Fibroblast of the aortic adventitia (primary cell): Measurements from ENCODE around the gene PTRH2. TPM values are rescaled to one million over a fixed set of nuclear protein-coding genes. Genes with fewer than 3 reads are reported as not detected.
"Not testable (repeated sequence)": the region's sequence is repeated elsewhere in the genome, so short reads cannot be mapped to it uniquely, and the experiment has no call there.

Source experiments
- DNase-seq: peaks from one replicate; pipeline ENCODE4 v3.0.0-alpha.2; 2010; ENCODE audit warnings: low read depth
- H3K4me3 ChIP-seq: 2 replicates; pipeline ENCODE4 v1.5.1; 2011; ENCODE audit warnings: low read depth, mild to moderate bottlenecking, control low read depth, low read length, moderate library complexity
- CTCF ChIP-seq: IDR thresholded peaks from 2 replicates; pipeline ENCODE4 v1.5.1; 2011; ENCODE audit warnings: mild to moderate bottlenecking, low read length, control low read depth, inconsistent platforms; ENCODE audit not compliant: insufficient read depth
- total RNA-seq: library from RNA; depleted of rRNA; stranded (reverse); fragments of >200 nt; gene quantifications from 2 replicates; pipeline ENCODE4 v1.2.3, GENCODE V29; 2012; ENCODE audit warnings: low replicate concordance

PTRH2 gene
- total RNA-seq = 21.6 and 21.7 TPM in 2 replicates

DNA sequence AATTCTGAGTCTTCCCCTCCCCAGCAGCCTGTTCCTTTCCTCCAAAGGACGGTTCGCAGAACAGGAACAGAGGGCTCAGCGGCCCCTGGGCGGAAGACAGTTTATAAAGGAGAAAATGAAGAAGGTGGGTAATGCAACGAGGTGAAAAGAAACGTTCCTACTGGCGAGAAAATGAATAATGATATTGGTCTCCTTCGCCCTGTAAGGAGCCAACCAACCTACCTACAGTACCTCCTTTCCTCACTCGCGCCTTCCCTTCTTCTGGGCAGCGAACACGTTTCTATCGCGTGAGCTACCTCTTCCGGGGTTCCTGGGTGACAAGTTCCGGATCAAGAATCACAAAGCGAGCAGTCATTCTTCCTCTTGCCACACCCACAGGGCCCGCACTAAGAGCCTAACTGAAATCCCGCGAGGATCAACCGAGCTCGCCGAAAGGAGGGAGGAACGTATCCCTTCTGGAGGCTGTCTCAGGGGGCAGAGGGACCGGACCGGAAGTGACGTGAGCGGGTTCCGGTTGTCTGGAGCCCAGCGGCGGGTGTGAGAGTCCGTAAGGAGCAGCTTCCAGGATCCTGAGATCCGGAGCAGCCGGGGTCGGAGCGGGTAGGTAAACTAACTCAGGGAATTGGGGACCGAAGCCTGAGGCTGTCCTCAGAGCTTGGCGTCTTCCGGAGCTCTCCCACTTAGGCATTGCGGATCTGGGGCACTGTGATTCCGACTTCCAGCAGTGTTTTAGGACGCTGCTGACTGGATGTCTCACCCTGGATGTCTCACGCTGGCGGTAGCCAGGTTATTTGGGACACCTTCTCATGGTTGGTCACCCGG, at the start of gene PTRH2, which contains the start of gene VMP1:
Gene PTRH2 (minus strand): TSS at position 282 of the 822 bp plus-strand sequence. CDS start 9,452 bp downstream, outside the sequence.
Gene VMP1 (plus strand): TSS at position 506 of the 822 bp plus-strand sequence. CDS start 23,793 bp downstream, outside the sequence.
- TF ChIP-seq CTCF = no peak
- peak; percentile 100 for DNase-seq
- H3K4me3 ChIP-seq = peak within 1 kb of the TSS; percentile 99

DNA sequence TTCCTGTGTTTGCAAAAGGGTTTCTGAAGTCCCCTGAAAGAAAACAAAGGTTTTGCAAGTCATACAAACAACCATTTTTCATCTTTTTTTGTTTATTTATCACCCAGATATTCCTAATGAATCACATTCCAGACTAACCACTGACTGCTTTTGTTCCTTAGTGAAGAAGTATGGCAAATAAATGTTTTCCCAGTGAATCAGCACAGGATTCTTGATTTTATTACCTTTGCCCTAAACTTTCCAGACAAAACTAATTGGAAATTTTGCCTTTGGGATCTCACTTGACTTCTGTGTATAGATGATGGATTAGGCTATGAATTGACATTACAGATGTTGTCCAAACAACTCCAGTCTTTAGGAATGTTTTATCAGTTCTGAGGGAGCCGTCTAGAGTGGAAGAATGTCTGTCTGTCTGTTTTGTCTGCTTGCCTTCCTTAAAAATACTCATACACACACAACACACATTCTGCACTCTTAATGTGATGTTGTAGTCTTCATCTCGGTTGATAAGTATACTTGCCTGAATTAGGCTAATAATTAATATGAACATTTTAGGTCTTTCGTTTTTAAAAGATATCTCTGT, 49.1 kb upstream of the PTRH2 start:
- TF ChIP-seq CTCF = no peak
- DNase-seq = peak; percentile 90
- H3K4me3 ChIP-seq = no peak overlapping the region

DNA sequence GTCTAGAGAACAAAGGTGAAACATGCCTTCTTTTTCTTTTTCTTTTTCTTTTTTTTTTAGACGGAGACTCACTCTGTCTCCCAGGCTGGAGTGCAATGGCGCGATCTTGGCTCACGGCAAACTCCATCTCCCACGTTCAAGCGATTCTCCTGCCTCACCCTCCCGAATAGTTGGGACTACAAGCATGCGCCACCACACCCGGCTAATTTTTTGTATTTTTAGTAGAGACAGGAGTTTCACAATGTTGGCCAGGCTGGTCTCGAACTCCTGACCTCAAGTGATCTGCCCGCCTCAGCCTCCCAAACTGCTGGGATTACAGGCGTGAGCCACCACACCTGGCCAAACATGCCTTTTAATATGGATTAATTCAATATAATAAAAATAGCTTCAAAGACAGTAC, 47.8 kb upstream of the PTRH2 start:
- DNase-seq, H3K4me3 ChIP-seq: not testable (repeated sequence)

GRCh38 chr17:59754552-59754951, 47.3 kb upstream of the PTRH2 start:
- TF ChIP-seq CTCF = no peak
- no peak overlapping the region for H3K4me3 ChIP-seq

DNA sequence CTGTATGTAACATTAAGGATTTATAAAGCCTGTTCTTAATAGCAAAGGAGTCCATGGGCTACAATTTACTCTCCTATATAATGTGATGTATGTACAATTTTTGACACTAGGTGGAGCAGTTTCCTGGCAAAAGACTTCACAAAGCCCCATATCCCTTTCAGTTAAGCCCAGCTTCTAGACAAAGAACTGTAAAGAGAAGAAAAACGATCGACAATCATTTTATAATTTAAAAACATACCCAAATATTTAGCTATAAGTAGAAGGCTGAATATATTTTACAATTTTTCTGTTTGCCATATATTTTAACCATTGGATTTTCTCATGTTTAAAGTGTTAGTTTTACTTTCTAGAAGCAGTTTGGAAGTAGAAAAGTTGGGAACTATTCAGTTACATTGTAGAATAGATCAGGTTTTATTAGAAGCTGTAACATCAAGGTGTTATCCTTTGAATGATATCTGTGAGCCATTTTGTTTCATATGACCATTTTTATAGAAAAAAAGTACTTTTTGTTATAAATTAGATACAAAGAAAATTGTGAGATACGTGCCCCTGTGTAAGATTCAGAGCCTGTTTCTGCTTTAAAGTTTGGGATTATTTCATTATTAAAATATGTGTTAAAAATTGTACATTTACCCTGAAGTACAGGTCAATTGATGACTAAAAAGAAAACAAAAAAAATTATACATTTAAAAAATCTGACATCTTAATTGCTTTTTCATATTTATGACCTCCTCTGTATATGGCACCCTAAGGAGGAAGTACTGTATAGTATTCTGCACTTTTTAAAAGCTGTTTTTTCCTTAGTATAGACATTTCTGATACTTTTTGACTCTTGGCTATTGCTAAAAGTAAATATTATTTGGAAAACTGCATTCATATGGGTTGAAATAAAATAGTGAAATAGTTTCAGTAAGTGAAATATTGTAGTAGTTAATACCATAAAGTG, 46.6 kb upstream of the PTRH2 start:
- peak; percentile 96 for DNase-seq
- H3K4me3 ChIP-seq = no peak overlapping the region
- TF ChIP-seq CTCF = peak; percentile 54

More at GRCh38 chr17:59754552-59754951, 47.3 kb upstream of the PTRH2 start:
- DNase-seq = peak; percentile 93

- DNase-seq = no peak
- no peak overlapping the region for H3K4me3 ChIP-seq
- no peak for TF ChIP-seq CTCF
Observed at GRCh38 chr17:59752922-59753321, 45.7 kb upstream of the PTRH2 start.

DNA sequence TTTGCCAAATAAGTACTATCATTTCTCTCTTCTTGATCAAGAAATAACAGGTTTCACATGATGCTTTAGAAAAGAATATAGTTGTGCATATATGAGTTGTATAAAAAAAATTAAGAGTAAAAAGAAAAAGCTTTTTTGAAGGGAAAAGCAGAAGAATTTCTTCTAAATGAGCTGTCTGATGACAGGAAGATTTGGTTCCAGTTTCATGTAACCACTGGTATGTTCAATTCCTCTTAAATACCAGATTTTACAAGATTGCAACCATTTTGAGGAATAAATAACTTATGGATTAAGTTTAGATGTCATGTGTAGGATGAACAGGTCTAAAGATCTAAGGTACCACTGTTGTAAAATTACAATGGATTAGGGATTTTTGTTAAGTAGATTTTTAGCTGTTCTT, 45.2 kb upstream of the PTRH2 start:
- H3K4me3 ChIP-seq = no peak overlapping the region
- DNase-seq = peak; percentile 33
- no peak for TF ChIP-seq CTCF
